ENCODE results near the gene OGA. TPM values are rescaled to one million over a fixed set of nuclear protein-coding genes. Genes with fewer than 3 reads are reported as not detected.

The OGA gene
- total and polyA plus RNA-seq, 2 experiments from 2014 or later, result 56.4 to 98.1 TPM

DNA sequence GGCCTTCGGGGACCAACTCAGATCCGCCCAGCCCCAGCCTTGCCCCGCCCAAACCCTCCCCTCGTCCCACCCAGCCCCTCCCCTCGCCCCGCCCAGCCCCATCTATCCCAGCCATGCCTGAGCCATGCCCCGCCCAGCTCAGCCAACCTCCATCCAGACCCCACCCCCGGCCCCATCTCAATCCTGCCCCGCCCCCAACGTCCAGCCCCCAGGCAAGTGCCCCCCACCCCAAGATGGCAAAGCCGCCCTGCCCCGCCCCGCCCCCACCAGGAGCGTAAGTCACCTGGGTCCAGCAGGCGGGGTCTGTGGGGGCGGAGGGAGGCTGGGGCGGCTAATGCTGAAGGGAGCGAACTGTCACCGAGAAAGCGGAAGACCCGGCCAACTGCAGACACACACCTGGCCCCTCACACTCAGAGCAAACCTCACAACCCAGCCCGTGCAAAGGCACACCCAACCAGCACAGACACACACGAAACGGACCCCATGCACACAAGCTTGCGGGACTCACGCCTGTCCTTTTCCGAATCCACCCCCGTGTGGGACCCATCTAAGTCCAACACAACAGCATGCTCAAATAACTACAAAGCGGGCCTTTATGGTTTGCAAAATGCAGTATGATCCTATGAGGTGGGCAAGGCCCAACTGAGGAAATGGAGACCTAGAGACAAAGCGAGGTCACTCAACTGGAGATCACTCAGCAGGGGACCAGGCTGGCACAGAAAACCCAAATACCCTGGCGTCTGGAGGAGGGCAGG, 11.5 kb upstream of the OGA start:
- DNase-seq (ENCODE audit: low read depth in 1 of 2, low spot score in 1 of 2), result peak; percentile 51 to 84
- Histone ChIP-seq H3K27me3 (no peaks in the 10 kb centered on the region), H3K4me3 (peak overlapping the region; percentile 26), H3K27ac (peak overlapping the region; percentile 80), H3K9me3 (ENCODE audit: low read depth) (no peaks in the 10 kb centered on the region), H3K4me1 (ENCODE audit: low read depth) (peaks cover 15% of the 10 kb centered on the region), H3K36me3 (no peaks in the 10 kb centered on the region)
- TF ChIP-seq, protein P1, sequence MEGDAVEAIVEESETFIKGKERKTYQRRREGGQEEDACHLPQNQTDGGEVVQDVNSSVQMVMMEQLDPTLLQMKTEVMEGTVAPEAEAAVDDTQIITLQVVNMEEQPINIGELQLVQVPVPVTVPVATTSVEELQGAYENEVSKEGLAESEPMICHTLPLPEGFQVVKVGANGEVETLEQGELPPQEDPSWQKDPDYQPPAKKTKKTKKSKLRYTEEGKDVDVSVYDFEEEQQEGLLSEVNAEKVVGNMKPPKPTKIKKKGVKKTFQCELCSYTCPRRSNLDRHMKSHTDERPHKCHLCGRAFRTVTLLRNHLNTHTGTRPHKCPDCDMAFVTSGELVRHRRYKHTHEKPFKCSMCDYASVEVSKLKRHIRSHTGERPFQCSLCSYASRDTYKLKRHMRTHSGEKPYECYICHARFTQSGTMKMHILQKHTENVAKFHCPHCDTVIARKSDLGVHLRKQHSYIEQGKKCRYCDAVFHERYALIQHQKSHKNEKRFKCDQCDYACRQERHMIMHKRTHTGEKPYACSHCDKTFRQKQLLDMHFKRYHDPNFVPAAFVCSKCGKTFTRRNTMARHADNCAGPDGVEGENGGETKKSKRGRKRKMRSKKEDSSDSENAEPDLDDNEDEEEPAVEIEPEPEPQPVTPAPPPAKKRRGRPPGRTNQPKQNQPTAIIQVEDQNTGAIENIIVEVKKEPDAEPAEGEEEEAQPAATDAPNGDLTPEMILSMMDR (IDR thresholded peaks at IDR 0.05; ENCODE audit: low read depth, low read length), result no peak

DNA sequence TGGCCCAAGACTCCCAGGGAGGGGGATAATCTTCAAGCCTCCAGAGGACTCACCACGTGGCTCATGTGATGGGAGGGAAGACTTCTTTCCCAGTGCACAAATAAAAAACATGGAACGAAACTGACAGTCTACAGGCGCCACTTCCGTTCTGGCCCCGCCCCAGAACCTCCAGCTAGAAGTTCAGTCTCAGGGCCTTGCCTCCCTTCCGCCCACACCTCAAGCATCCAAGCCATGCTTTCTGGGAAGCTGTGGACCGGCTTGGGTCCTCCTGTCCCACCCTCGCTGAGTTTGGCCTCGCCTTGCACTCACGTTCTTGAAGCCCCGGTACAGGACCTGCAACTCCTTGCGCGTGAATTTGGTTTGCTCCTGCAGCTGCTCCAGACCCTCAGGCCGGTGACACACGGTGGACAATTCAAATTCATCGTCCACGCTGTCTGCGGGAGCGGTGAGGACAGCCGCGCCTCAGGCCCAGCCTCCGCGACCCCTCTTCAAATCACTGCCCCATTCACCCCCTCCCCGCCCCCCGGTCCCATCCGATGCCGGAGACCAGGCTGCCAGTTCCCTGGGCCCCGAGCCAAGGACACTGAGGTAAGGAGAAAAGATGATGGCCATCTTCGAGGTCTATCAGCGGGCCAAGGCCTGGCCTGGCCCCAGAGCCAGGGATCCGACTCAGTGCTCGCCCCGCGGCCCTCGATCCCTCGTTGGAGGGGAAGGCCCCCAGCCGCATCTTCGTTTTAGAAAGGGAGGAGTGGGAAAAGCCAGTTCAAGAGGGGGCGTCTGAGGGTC, 10.7 kb upstream of the OGA start:
- peaks cover 15% of the 10 kb centered on the region for H3K4me1 ChIP-seq (ENCODE audit: low read depth)
- peak in 1 of 2 donors; percentile 36 for DNase-seq (ENCODE audit: low read depth in 1 of 2, low spot score in 1 of 2)
- no peaks in the 10 kb centered on the region for H3K36me3 ChIP-seq
- no peaks in the 10 kb centered on the region for H3K9me3 ChIP-seq (ENCODE audit: low read depth)
- TF ChIP-seq, protein P1 (IDR thresholded peaks at IDR 0.05; ENCODE audit: low read depth, low read length), result no peak
- H3K27ac ChIP-seq, result no peak overlapping the region
- H3K27me3 ChIP-seq, result no peaks in the 10 kb centered on the region
- peak overlapping the region; percentile 8 for H3K4me3 ChIP-seq

DNA sequence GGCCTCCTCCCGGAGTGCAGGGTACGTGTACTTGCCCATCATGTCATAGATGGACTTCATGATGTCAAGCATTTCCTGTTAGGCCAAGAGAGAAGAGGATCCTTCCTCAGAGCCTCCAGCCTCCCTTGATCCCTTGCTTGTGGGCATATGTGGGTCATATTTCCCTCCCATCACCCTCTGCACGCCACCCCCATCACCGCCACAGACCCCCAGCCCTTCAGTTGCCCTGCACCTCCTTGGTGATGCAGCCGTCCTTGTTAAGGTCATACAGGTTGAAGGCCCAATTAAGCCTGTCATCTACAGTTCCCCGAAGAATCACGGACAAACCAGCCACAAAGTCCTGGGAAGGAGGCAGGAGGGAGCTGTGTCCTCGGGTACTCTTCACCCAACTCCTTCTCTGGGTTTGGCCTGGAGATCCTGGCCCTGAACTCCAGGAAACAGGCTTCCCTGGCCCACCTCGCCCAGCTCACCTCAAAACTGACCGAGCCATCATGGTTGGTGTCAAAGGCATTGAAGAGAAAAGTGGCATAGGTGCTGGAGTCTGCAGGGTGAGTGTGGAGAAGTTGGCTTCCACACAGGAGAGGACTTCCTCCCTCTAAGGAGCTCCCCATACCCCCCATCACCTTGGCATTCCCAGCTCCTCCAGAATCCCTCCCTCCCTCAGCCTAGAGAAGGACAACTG, 9.8 kb upstream of the OGA start:
- TF ChIP-seq, protein P1 (IDR thresholded peaks at IDR 0.05; ENCODE audit: low read depth, low read length), result no peak
- Histone ChIP-seq H3K9me3 (ENCODE audit: low read depth) (no peaks in the 10 kb centered on the region), H3K4me1 (ENCODE audit: low read depth) (peaks cover 15% of the 10 kb centered on the region), H3K36me3 (no peaks in the 10 kb centered on the region), H3K27ac (no peak overlapping the region), H3K4me3 (no peak overlapping the region), H3K27me3 (no peaks in the 10 kb centered on the region)
- no peak for DNase-seq (ENCODE audit: low read depth in 1 of 2, low spot score in 1 of 2)

DNA sequence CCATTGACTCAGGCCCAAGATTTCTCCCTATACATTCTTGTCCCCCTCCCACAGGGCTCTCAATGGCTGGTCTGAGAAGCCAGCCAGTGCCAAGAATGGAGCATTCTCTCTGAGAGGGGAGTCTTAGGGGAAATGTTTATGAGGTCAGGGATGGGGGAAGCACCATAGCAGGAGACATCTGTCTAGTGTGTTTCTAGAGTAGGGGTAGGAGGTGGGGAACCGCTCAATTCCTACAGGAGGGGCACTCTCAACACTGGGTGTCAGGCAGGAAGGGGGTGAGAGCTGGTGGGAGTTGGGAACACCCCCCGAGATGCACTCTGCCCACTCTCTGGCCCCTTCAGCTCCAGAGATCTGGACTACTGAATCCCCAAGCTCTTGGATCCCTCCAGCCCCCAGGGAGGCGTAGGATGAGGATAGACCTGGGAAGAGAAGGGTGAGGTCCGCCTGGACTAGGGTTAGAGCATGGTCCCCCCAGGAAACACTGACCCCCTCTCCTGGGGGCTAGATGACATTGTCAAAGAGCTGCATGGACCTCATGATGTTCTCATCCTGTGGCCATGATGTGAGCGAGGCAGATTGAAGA, 8.7 kb upstream of the OGA start:
- TF ChIP-seq, protein P1 (IDR thresholded peaks at IDR 0.05; ENCODE audit: low read depth, low read length), result no peak
- H3K9me3 ChIP-seq (ENCODE audit: low read depth), result no peaks in the 10 kb centered on the region
- no peak overlapping the region for H3K4me3 ChIP-seq
- H3K27me3 ChIP-seq, result no peaks in the 10 kb centered on the region
- no peaks in the 10 kb centered on the region for H3K36me3 ChIP-seq
- peaks cover 15% of the 10 kb centered on the region for H3K4me1 ChIP-seq (ENCODE audit: low read depth)
- H3K27ac ChIP-seq, result no peak overlapping the region
- DNase-seq (ENCODE audit: low read depth in 1 of 2, low spot score in 1 of 2), result no peak

DNA sequence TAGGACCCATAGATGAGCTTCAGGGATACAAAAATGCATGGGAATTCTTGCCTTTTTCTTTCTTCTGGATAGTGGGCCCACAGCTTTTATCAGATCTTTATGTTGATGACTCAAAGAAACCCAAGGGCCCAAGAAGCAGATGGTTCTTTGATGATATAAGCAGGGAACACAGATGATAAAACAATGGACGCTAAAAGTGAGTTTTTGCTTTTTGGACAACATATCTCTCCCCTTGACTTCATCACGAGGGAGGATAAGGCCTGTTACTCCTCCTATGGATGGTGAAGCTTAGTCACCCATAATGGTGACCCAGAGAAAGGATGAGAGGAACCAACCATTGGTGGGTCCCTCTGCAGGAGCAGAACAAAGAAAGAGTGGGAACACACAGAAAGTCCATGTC, 6.5 kb upstream of the OGA start:
- no peak overlapping the region for H3K27ac ChIP-seq
- DNase-seq (ENCODE audit: low read depth in 1 of 2, low spot score in 1 of 2), result no peak
- H3K4me1 ChIP-seq (ENCODE audit: low read depth), result peaks cover 4% of the 10 kb centered on the region
- no peaks in the 10 kb centered on the region for H3K9me3 ChIP-seq (ENCODE audit: low read depth)
- no peaks in the 10 kb centered on the region for H3K36me3 ChIP-seq
- TF ChIP-seq, protein P1 (IDR thresholded peaks at IDR 0.05; ENCODE audit: low read depth, low read length), result no peak
- no peak overlapping the region for H3K4me3 ChIP-seq
- no peaks in the 10 kb centered on the region for H3K27me3 ChIP-seq

All from cardiac muscle cell (in vitro differentiated cells and primary cell).